ENCODE data around the gene MYO15A.

DNA sequence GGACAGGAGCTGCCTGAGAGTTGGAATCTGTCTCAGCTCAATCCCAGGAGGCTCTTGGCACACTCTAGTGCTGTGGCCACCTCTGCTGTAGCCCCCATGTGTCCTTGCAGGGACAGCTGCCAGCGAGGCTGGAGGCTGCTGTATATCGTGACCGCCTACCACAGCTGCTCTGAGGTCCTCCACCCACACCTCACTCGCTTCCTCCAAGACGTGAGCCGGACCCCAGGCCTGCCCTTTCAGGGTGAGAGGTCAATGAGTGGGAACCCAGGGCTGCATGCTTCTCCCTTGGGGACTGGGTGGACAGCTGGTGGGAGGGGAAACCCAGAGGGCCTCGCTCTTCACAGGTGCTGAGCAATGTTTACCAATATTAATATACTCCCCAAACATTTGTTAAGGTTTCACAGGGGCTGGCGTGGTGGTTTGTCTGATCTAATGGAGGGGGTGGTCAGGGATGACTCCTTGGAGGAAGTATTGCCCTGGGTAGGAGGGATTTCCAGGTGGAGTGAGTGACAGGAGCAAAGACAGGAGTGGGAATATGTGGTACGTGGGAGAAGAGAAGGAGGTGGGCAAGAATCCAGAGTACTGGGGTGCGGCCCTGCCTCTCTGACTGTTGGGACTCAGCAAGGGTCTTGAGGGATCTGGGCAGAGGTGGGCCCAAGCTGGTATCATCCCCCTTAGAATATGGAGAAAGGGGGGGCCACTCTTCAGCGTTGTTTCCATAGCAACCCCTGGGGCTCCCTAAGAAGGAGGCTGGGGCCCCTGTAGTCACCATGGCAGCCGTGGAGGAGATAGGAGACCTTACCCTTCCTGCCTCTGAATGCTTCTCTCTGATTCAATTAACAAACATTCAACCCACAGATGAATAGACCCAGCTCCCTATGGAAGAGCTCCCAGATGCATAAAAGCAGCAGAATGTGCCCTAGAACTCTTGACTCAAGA lies 52.9 kb downstream of the MYO15A start:
- TF ChIP-seq, protein P1, sequence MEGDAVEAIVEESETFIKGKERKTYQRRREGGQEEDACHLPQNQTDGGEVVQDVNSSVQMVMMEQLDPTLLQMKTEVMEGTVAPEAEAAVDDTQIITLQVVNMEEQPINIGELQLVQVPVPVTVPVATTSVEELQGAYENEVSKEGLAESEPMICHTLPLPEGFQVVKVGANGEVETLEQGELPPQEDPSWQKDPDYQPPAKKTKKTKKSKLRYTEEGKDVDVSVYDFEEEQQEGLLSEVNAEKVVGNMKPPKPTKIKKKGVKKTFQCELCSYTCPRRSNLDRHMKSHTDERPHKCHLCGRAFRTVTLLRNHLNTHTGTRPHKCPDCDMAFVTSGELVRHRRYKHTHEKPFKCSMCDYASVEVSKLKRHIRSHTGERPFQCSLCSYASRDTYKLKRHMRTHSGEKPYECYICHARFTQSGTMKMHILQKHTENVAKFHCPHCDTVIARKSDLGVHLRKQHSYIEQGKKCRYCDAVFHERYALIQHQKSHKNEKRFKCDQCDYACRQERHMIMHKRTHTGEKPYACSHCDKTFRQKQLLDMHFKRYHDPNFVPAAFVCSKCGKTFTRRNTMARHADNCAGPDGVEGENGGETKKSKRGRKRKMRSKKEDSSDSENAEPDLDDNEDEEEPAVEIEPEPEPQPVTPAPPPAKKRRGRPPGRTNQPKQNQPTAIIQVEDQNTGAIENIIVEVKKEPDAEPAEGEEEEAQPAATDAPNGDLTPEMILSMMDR (IDR thresholded peaks at IDR 0.05), result no peak
- TF ChIP-seq POLR2A (IDR thresholded peaks at IDR 0.05), result no peak
